Type B pancreatic cell (in vitro differentiated cells): ENCODE data around the gene IL36RN. TPM values are rescaled to one million over a fixed set of nuclear protein-coding genes. Genes with fewer than 3 reads are reported as not detected.
A peak's percentile ranks its signal among the peaks of the same experiment; 100 is the strongest.

Source experiments
- DNase-seq: peaks from one replicate; pipeline ENCODE4 v3.0.0; 2021; ENCODE audit warnings: mixed read lengths; ENCODE audit not compliant: unreplicated experiment; ENCODE audit errors: extremely low spot score
- H3K27ac Mint-ChIP-seq: 2 replicates; pipeline ENCODE4 v1.8.0; 2021; ENCODE audit warnings: mild to moderate bottlenecking, mixed read lengths
- H3K27me3 Mint-ChIP-seq: 2 replicates; pipeline ENCODE4 v1.8.0; 2021; ENCODE audit warnings: mixed read lengths
- H3K36me3 Mint-ChIP-seq: 2 replicates; pipeline ENCODE4 v1.8.0; 2021; ENCODE audit warnings: mixed read lengths
- H3K4me1 Mint-ChIP-seq: one replicate; pipeline ENCODE4 v1.8.0; 2021; ENCODE audit warnings: mixed read lengths; ENCODE audit not compliant: unreplicated experiment
- H3K4me3 Mint-ChIP-seq: 2 replicates; pipeline ENCODE4 v1.8.0; 2021; ENCODE audit warnings: mild to moderate bottlenecking, mixed read lengths
- H3K9me3 Mint-ChIP-seq: 2 replicates; pipeline ENCODE4 v1.8.0; 2021; ENCODE audit warnings: mixed read lengths
- total RNA-seq: library from RNA; stranded (reverse); gene quantifications from 2 replicates; pipeline ENCODE4 v1.2.1, GENCODE V29; 2021; ENCODE audit warnings: low replicate concordance
- TF ChIP-seq, protein P1 (sequence below): fragments of 200-600 bp; sonication (generic); conservative IDR thresholded peaks from 2 replicates; pipeline ENCODE4 v1.5.0; 2021; ENCODE audit warnings: antibody characterized with exemption, mild to moderate bottlenecking

Gene IL36RN
- total RNA-seq, 1 donor from 2014 or later = 12.0 TPM

- peaks cover 3% of the 10 kb centered on the region for H3K27me3 Mint-ChIP-seq
- peaks cover 8% of the 10 kb centered on the region for H3K36me3 Mint-ChIP-seq
- H3K4me1 Mint-ChIP-seq = no peaks in the 10 kb centered on the region
- TF ChIP-seq, protein P1, sequence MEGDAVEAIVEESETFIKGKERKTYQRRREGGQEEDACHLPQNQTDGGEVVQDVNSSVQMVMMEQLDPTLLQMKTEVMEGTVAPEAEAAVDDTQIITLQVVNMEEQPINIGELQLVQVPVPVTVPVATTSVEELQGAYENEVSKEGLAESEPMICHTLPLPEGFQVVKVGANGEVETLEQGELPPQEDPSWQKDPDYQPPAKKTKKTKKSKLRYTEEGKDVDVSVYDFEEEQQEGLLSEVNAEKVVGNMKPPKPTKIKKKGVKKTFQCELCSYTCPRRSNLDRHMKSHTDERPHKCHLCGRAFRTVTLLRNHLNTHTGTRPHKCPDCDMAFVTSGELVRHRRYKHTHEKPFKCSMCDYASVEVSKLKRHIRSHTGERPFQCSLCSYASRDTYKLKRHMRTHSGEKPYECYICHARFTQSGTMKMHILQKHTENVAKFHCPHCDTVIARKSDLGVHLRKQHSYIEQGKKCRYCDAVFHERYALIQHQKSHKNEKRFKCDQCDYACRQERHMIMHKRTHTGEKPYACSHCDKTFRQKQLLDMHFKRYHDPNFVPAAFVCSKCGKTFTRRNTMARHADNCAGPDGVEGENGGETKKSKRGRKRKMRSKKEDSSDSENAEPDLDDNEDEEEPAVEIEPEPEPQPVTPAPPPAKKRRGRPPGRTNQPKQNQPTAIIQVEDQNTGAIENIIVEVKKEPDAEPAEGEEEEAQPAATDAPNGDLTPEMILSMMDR = no peak
- H3K27ac Mint-ChIP-seq = no peak overlapping the region
- DNase-seq = no peak
- peaks cover 1% of the 10 kb centered on the region for H3K9me3 Mint-ChIP-seq
- no peak overlapping the region for H3K4me3 Mint-ChIP-seq
Observed at GRCh38 chr2:113061241-113061640, 2.2 kb downstream of the IL36RN start.

DNA sequence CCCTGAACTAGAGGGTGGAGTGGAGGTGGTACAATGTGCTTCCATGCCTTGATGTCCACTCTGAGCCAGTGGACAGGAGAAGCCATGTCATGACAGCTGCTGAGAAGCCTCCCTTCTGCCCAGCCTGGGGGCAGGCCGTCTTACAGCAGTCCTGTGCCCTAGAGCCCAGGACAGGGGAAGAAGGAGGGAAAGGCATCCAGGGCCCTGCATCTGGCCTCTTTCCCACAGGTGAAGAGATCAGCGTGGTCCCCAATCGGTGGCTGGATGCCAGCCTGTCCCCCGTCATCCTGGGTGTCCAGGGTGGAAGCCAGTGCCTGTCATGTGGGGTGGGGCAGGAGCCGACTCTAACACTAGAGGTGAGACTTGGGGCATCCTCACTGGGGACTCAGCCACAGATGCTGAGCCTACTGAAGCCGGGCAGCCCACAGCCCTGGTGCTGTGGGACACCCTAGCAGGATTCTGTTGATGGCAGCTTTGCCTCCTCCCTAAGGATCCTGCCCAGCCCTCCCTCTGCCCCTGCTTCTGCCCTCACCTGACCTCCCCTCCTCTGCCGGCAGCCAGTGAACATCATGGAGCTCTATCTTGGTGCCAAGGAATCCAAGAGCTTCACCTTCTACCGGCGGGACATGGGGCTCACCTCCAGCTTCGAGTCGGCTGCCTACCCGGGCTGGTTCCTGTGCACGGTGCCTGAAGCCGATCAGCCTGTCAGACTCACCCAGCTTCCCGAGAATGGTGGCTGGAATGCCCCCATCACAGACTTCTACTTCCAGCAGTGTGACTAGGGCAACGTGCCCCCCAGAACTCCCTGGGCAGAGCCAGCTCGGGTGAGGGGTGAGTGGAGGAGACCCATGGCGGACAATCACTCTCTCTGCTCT is 3.1 kb downstream of the IL36RN start:
- peaks cover 4% of the 10 kb centered on the region for H3K9me3 Mint-ChIP-seq
- peaks cover 8% of the 10 kb centered on the region for H3K36me3 Mint-ChIP-seq
- no peak overlapping the region for H3K4me3 Mint-ChIP-seq
- H3K27me3 Mint-ChIP-seq = peaks cover 3% of the 10 kb centered on the region
- TF ChIP-seq, protein P1 = no peak
- DNase-seq = no peak
- H3K4me1 Mint-ChIP-seq = no peaks in the 10 kb centered on the region
- H3K27ac Mint-ChIP-seq = no peak overlapping the region

- H3K27me3 Mint-ChIP-seq = peaks cover 5% of the 10 kb centered on the region
- no peak for DNase-seq
- H3K9me3 Mint-ChIP-seq = peaks cover 14% of the 10 kb centered on the region
- H3K36me3 Mint-ChIP-seq = peaks cover 4% of the 10 kb centered on the region
- no peak overlapping the region for H3K4me3 Mint-ChIP-seq
- H3K4me1 Mint-ChIP-seq = peaks cover 5% of the 10 kb centered on the region
- no peak overlapping the region for H3K27ac Mint-ChIP-seq
- TF ChIP-seq, protein P1 = no peak
Observed at GRCh38 chr2:113064281-113064680, 5.3 kb downstream of the IL36RN start.

GRCh38 chr2:113064898-113065297 is 5.9 kb downstream of the IL36RN start:
- peaks cover 15% of the 10 kb centered on the region for H3K9me3 Mint-ChIP-seq
- peaks cover 4% of the 10 kb centered on the region for H3K36me3 Mint-ChIP-seq
- no peak overlapping the region for H3K4me3 Mint-ChIP-seq
- DNase-seq = no peak
- H3K4me1 Mint-ChIP-seq = peaks cover 6% of the 10 kb centered on the region
- peaks cover 5% of the 10 kb centered on the region for H3K27me3 Mint-ChIP-seq
- TF ChIP-seq, protein P1 = no peak
- no peak overlapping the region for H3K27ac Mint-ChIP-seq

GRCh38 chr2:113067681-113068080 is 8.7 kb downstream of the IL36RN start, which contains the start of gene IL1F10:
IL1F10 (plus strand) TSS chr2:113067970; CDS start chr2:113072739, 4,769 bp downstream.
- no peak within 1 kb of the TSS for H3K4me3 Mint-ChIP-seq
- peaks cover 5% of the 10 kb centered on the region for H3K27me3 Mint-ChIP-seq
- TF ChIP-seq, protein P1 = no peak

More at GRCh38 chr2:113067681-113068080, 8.7 kb downstream of the IL36RN start, which contains the start of gene IL1F10:
- Mint-ChIP-seq H3K36me3 (no peaks in the 10 kb centered on the region), H3K4me1 (peaks cover 6% of the 10 kb centered on the region), H3K27ac (peak within 1 kb of the TSS; percentile 92), H3K9me3 (peaks cover 15% of the 10 kb centered on the region)
- DNase-seq = no peak
